Loucy (cell line): ENCODE measurements around the gene EEF1A2.

Source experiments
- CTCF ChIP-seq: fragments of 200-600 bp; sonication (generic); conservative IDR thresholded peaks from 2 replicates; pipeline ENCODE4 v1.5.1; 2014; ENCODE audit warnings: mild to moderate bottlenecking, antibody characterized with exemption, low read length
- EZH2phosphoT487 ChIP-seq: fragments of 200-600 bp; IDR thresholded peaks from 2 replicates; pipeline ENCODE4 v1.6.1; 2018; ENCODE audit warnings: antibody characterized with exemption, mild to moderate bottlenecking, moderate library complexity, borderline replicate concordance

GRCh38 chr20:63461104-63461763 lies 37.6 kb downstream of the EEF1A2 start:
- TF ChIP-seq CTCF (no peak), EZH2phosphoT487 (no peak)
